H1 (cell line): ENCODE results near the gene TSPAN9. TPM values are rescaled to one million over a fixed set of nuclear protein-coding genes. Genes with fewer than 3 reads are reported as not detected.

Experiments
- ATF3 ChIP-seq: IDR thresholded peaks from 2 replicates; pipeline ENCODE4 v1.6.1; 2011; ENCODE audit warnings: low read depth, mild to moderate bottlenecking, low read length; ENCODE audit not compliant: insufficient read depth
- CHD1 ChIP-seq: IDR thresholded peaks from 2 replicates; pipeline ENCODE4 v1.6.1; 2012; ENCODE audit warnings: low read depth, low read length, improper control_type of control experiment
- POU5F1 ChIP-seq: IDR thresholded peaks from 2 replicates; pipeline ENCODE4 v1.6.1; 2011; ENCODE audit warnings: low read depth, mild to moderate bottlenecking, low read length, moderate library complexity
- TBP ChIP-seq: IDR thresholded peaks from 2 replicates; pipeline ENCODE4 v1.6.1; 2011; ENCODE audit warnings: low read depth, low read length, improper control_type of control experiment
- polyA plus RNA-seq, 7 experiments: library from polyadenylated mRNA; depleted of rRNA in 3 of 7; stranded (reverse) in 5 of 7; unstranded in 2 of 7; fragments of >200 nt in 5 of 7; fragments of 200-250 nt in 2 of 7; gene quantifications; 1 replicate in 5 of 7; 2 replicates in 1 of 7; 4 replicates in 1 of 7; pipeline versions ENCODE4 v1.2.1 to v1.2.3, GENCODE V29; 2011 to 2013; ENCODE audit warnings: missing spikeins in 2 of 7, mixed read lengths in 2 of 7
- total RNA-seq: library from RNA; stranded (reverse); fragmentation: NEBNext Ultra II Directional; extraction: Animal tissue kit (Norgen Biotek cat#: 25700); gene quantifications from 2 replicates; pipeline ENCODE4 v1.2.1, GENCODE V29; 2021

Gene TSPAN9
- total and polyA plus RNA-seq, 2 of the 8 experiments (the other 6 are each of a cell fraction or from before 2014, with no cell fraction given) = 11.5 to 29.1 TPM

GRCh38 chr12:3204730-3205531 lies 127.8 kb downstream of the TSPAN9 start (continued):
- TF ChIP-seq ATF3 (no peak), POU5F1 (no peak), CHD1 (no peak), TBP (no peak)
